Measurements from ENCODE around the gene ERBB4.
"Not testable (repeated sequence)": the region's sequence is repeated elsewhere in the genome, so short reads cannot be mapped to it uniquely, and the experiment has no call there.

The ERBB4 gene

GRCh38 chr2:211611621-211612020 is 927.0 kb downstream of the ERBB4 start:
- DNase-seq (ENCODE audit: low read depth, low spot score) = no peak

GRCh38 chr2:211611061-211611518 is 927.5 kb downstream of the ERBB4 start:
- peak; percentile 58 for DNase-seq (ENCODE audit: low read depth, low spot score)

- DNase-seq (ENCODE audit: low read depth, low spot score) = peak; percentile 50
Observed at GRCh38 chr2:211609127-211609526, 929.5 kb downstream of the ERBB4 start.

DNA sequence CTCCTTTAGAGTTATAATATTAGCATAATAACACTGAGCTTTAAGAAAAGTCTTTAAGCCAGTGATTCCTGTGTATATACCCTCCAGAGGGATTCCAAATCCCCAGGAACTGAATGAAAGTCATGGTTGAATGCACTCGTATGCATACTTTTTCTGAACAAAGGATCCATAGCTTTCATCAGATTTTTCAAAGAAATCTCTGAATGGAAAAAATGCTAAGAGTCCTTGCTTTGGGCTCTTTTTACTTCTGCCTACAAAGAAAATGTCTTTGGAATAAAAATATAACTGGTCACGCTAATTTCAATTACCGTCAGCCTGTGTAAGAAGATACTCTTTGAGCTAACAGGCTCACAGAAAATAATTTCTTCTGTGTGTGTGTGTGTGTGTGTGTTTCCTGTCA is 939.5 kb downstream of the ERBB4 start:
- no peak for DNase-seq (ENCODE audit: low read depth, low spot score)

GRCh38 chr2:211598238-211598637 is 940.4 kb downstream of the ERBB4 start:
- no peak for DNase-seq (ENCODE audit: low read depth, low spot score)

- DNase-seq (ENCODE audit: low read depth, low spot score) = peak; percentile 30
Observed at GRCh38 chr2:211592006-211592405, 946.6 kb downstream of the ERBB4 start.

DNA sequence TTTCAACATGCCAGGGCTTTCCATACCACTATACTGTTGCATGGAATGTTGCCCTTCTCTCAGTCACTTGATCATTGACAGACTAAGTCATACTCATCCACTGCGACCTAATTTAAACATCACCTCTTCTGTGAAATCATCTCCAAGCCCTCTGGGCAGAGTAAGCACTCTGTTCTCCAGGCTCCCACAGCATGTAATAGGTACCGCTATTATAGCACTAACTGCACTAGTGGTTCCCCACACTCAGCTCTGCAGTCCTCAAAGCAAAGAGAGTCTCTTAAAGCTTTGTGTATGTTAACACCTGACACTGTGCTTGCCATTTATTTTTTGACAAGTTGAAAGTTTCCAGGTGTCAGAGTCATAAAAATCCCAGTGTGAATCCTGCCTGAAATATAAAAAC is 947.2 kb downstream of the ERBB4 start:
- no peak for DNase-seq (ENCODE audit: low read depth, low spot score)

- DNase-seq (ENCODE audit: low read depth, low spot score) = no peak
Observed at GRCh38 chr2:211568439-211568838, 970.2 kb downstream of the ERBB4 start.

DNA sequence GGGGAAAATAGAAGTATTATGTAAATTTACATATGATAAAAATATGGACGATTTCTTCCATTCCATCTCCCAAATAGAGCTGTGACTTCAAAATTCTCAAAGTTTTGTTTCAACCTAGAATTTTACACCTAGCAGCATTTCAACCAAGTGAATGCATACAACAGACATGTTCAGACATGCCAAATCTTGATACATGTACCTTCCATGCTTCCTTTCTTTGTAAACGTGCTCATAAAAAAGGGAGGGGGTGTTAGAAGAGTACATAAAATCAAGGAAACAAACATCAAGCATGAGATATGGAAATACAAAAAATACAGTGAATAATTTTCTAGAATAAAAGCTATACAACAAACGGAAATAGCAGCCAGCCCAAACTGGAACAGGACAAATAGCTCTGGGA is 974.2 kb downstream of the ERBB4 start:
- DNase-seq (ENCODE audit: low read depth, low spot score) = no peak

DNA sequence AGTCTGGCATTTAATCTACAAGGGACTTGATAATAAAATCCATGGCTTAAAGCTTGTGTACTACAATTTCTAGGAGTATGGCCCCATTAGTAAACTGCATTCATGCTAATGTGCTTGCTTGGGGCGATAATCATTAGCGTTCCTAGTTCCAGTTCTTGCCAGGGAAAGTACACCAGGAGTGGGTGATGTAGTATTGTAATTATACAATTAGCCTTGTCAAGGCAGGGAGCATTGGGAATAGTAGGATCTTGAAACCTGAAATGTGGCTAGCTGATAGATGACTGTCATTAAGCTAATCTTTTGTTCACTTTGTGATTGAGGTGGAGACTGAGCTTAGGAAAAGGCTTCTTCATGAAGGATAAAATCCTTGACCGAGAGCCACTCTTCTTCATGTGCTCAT is 993.0 kb downstream of the ERBB4 start:
- no peak for DNase-seq (ENCODE audit: low read depth, low spot score)

DNA sequence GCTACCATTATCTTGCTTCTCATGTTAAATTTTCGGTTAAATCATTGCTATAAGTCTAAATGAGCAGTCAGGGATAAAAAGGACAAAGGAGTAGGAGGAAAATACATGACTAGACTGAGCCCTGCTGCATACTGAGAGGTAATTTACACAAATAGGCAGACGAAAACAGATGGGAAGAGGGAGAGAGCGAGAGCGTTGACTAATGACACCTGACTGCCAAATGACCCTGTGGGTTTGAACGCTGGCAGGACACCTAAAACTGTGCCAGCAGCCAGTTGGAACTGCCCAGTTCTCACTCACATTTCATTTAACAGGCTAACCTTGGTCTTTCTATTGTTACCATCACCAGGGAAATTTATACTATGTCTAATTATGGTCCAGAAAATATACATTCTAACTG is 1004.0 kb downstream of the ERBB4 start:
- DNase-seq (ENCODE audit: low read depth, low spot score) = no peak

DNA sequence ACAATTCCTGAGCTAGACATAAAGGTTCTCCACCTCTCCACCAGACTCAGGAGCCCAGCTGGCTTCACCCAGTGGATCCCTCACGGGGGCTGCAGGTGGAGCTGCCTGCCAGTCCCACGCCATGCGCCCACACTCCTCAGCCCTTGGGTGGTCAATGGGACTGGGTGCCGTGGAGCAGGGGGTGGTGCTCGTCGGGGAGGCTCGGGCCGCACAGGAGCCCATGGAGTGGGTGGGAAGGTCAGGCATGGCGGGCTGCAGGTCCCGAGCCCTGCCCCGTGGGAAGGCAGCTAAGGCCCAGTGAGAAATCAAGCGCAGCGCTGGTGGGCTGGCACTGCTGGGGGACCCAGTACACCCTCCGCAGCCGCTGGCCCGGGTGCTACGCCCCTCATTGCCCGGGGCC is 1014.4 kb downstream of the ERBB4 start:
- not testable (repeated sequence) for DNase-seq (ENCODE audit: low read depth, low spot score)

- DNase-seq (ENCODE audit: low read depth, low spot score) = no peak
Observed at GRCh38 chr2:211516537-211516936, 1022.1 kb downstream of the ERBB4 start.

GRCh38 chr2:211514049-211514448 is 1024.6 kb downstream of the ERBB4 start:
- no peak for DNase-seq (ENCODE audit: low read depth, low spot score)

DNA sequence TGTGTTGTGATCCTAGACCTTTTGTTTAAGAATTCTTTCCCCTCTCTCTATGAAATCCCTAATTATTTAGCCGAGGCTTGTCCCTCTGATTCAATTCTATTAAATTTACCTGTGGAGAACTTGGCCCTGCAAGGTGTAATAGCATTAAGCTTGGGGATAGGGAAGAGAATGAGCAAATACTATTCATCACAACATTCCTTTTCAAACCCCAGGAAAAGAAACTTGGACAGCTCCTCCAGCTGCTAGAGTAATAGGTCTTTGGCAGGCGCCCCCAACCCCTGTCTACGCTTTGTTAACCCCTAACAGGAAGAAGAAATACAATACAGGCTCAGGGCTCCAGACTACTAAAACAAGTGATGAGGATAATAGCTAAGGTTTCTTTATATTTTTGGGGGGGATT is 1025.2 kb downstream of the ERBB4 start:
- DNase-seq (ENCODE audit: low read depth, low spot score) = no peak

DNA sequence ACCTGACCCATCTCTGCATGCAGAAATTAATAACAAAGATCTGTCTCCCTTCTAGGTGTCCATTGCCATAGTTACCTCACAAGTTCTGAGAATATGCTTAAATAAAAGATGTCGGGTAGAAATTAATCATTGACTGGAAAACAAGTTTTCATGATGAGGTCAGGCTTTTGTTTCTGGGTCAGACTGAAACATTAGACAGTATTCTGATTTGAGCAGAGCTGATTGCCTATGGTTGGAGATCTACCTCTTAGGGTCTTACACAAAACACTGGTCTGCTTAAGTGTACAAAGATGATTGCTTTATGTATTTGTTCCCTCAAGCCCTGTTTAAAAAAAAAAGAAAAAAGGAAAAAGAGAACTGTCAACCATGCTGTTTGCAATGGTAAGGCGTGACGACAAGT is 1025.8 kb downstream of the ERBB4 start:
- DNase-seq (ENCODE audit: low read depth, low spot score) = no peak

- no peak for DNase-seq (ENCODE audit: low read depth, low spot score)
Observed at GRCh38 chr2:211503856-211504255, 1034.7 kb downstream of the ERBB4 start.

DNA sequence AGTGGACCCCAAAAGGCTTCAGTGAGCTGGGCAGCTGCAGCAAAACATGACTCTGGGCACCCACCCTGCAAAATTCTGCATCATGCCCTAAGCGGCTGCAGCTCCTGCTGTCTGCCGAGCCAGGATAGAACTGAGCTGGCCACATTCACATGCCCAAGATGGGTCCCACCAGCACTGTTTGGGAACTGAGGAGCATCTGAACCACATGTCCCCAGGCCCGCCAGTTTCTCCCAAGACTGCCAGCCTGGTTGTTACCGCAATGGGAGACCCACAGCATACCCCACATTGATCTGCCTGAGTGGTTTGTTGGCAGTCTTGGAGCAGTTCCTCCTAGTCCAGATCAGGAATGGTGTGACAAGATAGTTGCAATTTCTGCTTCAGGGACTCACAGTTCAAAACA is 1035.4 kb downstream of the ERBB4 start:
- DNase-seq (ENCODE audit: low read depth, low spot score) = no peak

DNA sequence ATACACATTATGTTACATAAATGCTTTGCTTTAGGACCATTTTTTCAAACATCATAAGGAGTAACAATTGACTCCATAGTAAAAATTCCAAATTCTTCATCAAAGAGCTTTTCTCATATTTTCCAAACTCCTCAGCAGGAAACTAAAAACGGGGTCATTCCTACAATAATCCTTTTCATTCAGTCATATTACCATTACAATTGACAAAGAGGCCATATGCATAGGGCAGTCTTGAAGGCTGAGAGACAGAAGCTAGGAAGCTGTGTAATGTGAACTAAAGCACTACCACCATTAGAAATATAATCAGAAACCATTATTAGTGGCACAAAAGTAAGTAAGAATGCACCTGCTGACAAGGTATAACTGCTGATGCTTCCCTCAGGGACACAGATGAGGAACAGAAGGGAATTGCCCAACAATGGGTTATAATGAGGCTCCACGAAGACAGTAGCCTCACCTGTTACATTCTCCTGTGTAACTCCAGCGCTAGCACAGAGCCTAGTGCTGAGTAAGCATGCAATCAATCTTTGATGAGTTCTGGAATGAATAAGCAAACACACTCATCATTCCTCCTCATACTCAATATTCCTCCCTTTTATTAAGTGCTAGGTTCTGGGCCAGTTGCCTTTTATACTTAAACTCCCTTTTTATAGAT is 1039.9 kb downstream of the ERBB4 start:
- no peak for DNase-seq (ENCODE audit: low read depth, low spot score)

DNA sequence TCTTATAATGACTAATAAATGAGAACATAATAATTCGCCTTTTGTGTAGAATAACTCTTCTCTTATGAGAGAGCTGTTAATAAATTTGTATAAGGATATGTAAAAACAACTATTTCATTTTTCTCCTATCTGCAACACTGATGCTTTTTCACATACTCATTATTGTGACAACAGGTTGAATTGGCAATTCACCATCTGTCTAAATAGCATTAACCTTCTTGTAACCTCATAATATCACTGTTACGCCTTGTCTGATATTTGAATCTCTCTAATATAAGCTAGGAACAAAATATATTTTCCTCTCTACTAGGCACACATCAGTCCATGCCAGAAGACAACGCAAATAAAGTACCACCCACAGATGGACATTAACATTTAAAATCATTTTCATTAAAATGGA is 1043.3 kb downstream of the ERBB4 start:
- DNase-seq (ENCODE audit: low read depth, low spot score) = no peak

DNA sequence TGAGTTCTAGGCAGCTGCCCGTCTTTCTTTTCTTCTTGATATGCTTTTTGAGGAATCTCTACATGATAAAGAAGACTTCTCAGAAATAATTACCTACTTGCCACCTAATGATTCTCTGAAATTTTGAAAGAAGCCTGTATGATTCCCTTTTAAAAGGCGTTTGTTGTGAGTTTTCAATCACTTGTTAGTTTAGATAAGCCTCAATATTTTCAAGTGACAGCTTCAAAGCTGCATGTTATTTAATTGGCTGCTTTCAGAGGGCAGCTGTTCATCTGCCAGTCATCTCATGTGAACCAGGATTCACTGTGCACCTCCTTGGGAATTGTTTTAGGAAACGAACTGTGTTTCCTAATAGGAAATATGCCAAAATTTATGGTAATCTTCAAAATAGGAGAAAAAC is 1044.1 kb downstream of the ERBB4 start:
- DNase-seq (ENCODE audit: low read depth, low spot score) = no peak

DNA sequence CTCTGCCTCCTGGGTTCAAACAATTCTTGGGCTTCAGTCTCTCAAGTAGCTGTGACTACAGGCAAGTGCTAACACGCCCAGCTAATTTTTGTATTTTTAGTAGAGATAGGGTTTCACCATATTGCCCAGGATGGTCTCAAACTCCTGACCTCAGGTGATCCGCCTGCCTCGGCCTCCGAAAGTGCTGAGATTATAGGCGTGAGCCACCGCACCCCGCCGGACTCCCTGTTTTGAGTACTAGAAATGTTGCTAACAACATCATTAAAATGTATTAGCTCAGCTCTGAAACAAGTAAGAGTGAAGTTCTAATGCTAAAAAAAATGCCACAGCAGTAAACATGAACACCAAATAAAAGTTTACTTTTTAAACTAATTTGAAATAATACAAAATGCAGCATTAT is 1044.5 kb downstream of the ERBB4 start:
- no peak for DNase-seq (ENCODE audit: low read depth, low spot score)

- no peak for DNase-seq (ENCODE audit: low read depth, low spot score)
Observed at GRCh38 chr2:211487733-211488132, 1050.9 kb downstream of the ERBB4 start.

- DNase-seq (ENCODE audit: low read depth, low spot score) = no peak
Observed at GRCh38 chr2:211479536-211480150, 1059.0 kb downstream of the ERBB4 start.
